HG03159 (cell line): ENCODE measurements around the gene BTBD6.

Experiments used
- ATAC-seq: cut with Tn5 transposase; IDR thresholded peaks from one replicate; pipeline ENCODE4 v1.9.1; 2021; ENCODE audit warnings: mild to moderate bottlenecking, moderate library complexity; ENCODE audit not compliant: unreplicated experiment

The BTBD6 gene

DNA sequence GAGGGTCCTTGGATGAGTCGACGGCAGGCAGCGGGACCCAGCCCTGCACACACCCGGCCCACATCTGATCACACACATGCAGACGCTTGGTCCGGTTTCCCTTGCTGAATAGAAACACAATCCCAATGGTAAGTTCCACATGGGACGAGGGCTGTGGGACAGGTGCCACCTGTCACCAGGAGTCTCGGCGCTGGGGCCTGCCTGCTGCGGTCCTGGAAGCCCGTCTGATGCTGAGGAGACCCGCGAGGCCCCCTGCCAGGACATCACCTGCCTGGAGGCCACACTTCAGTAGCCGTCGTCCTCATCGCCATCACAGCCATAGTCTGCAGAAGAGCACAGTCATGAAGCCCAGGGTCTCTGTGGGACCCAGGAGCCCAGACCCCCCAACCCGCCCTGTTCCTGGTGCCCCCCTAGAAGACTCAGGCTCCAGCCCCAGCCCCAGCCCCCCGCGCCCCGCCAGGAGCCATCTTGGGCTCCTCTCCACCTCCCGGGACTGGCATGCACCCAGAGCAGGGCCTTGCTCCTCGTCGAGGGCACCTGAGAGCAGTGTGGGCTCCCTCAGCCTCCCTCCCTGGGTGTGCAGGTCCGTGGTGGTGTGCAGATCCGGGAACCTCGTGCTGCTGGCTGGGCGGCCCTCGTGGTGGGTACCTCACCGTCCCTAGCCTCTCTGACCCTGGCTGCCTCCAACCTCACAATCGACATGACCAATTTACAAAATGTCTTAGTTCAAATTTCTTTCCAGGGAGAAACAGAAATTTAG lies 37.9 kb upstream of the BTBD6 start:
- no peak for ATAC-seq

GRCh38 chr14:105211086-105211757 lies 37.1 kb upstream of the BTBD6 start:
- no peak for ATAC-seq

- no peak for ATAC-seq
Observed at GRCh38 chr14:105211758-105212089, 36.6 kb upstream of the BTBD6 start.

- no peak for ATAC-seq
Observed at GRCh38 chr14:105212541-105213300, 35.6 kb upstream of the BTBD6 start.

DNA sequence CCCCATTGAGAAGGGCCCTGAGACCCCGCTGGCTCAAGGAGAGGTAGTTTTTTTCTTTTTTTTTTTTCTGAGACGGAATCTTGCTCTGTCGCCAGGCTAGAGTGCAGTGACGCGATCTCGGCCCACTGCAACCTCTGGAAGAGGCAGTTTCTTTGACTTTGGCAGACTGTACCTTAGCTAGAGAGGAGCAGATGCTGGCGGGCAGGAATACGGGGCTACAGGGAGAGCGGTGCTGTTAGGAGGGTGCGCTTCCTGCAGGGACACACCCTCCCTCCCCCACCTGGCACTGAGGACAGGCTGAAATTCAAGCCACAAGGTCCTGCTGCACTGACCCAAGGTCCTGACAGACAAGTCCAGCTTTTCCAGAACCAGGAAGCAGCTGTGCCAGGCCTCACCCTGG lies 35.0 kb upstream of the BTBD6 start:
- ATAC-seq = no peak

DNA sequence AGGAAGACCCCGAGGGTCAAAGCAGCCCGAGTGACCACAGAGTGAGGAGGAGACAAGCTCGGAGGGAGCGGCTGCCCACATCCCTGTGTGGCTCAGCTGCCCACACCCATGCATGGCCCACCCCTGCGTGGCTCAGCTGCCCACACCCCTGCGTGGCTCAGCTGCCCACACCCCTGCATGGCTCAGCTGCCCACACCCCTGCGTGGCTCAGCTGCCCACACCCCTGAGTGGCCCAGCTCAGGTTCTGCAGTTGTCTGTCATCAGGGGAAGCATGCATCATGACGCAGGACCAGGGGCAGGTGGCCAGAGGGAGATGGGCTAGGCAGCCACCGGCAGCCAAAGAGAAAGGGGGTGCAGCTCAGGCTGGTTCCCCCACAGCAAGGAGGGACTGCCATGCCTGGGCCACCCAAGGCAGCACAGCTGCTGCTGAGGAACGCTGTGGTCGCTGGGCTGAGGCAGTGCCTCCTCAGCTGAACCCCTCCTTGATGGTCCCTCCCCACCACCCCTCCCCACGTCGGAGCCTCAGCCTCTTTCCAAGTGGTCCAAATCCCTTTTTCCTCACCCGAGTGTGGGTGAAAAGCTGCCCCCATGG lies 33.9 kb upstream of the BTBD6 start:
- ATAC-seq = no peak

- no peak for ATAC-seq
Observed at GRCh38 chr14:105215602-105216001, 32.7 kb upstream of the BTBD6 start.

DNA sequence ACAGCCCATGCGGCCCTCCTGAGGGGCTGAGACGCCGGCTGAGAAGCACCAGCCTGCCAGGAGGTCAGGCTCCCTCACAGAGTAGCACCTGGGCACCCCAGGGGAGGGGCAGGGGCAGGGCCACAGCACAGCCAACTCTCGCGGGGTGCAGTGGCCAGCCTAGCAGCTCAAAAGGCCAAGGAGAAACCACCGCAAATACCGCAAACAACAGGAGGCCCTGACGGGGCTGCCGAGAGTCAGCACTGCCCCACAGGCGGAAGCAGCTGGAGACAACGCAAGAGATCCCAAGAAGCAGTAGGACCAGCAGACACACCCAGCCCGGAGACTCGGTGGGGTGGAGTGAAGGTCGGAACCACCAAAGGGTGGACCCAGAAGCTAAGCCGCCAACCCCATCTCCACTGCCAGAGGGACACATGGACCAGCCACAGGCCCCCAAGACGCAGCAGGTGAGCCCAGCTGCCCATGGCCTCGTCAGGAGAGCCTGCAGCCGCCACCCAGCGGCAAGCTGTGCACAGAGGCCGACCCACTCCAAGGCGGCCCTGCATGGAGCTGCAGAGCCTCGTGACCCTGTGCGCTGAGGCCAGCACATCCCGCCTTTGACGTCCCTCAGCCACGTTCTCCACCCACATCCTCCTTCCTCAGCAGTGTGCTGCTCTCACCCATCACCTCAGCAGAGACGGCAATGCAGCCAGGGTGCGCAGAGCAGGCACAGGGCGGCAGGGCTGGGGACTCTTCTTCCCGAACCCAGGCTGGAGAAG lies 31.7 kb upstream of the BTBD6 start:
- ATAC-seq = no peak

- no peak for ATAC-seq
Observed at GRCh38 chr14:105217774-105218173, 30.6 kb upstream of the BTBD6 start.

GRCh38 chr14:105218611-105219010 lies 29.7 kb upstream of the BTBD6 start:
- no peak for ATAC-seq

DNA sequence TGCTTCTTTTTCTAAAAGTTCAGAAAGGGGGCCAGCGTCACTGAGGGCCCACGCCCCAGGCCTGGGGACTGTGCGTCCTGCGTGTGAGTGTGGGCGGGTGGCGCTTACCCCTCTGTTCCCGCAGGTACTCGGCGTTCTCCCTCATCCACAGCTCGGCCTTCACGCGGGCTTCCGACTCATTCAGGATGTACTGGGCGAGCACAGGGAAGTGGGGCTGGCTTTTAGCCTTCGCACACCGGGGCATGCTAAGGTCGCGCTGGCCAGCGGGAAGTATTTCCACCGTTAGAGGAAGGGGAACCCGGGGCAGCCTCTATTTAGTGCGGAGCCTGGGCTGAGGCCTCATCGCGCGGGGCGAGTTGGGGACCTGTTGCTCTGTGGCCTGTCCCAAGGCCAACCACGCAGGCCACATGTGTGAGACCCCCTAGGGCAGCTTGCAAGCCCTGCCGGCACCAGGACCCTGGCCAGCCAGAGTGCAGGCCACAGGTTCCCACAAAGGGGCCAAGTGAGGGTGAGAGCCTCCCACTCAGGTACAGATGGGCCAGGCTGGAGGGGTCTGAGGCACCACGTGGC lies 29.2 kb upstream of the BTBD6 start:
- ATAC-seq = no peak

GRCh38 chr14:105219753-105220152 lies 28.6 kb upstream of the BTBD6 start:
- ATAC-seq = no peak

- no peak for ATAC-seq
Observed at GRCh38 chr14:105220699-105221597, 27.4 kb upstream of the BTBD6 start.

- ATAC-seq = no peak
Observed at GRCh38 chr14:105221598-105222178, 26.6 kb upstream of the BTBD6 start.

- ATAC-seq = no peak
Observed at GRCh38 chr14:105223260-105223659, 25.1 kb upstream of the BTBD6 start.

- no peak for ATAC-seq
Observed at GRCh38 chr14:105223770-105224544, 24.4 kb upstream of the BTBD6 start.

DNA sequence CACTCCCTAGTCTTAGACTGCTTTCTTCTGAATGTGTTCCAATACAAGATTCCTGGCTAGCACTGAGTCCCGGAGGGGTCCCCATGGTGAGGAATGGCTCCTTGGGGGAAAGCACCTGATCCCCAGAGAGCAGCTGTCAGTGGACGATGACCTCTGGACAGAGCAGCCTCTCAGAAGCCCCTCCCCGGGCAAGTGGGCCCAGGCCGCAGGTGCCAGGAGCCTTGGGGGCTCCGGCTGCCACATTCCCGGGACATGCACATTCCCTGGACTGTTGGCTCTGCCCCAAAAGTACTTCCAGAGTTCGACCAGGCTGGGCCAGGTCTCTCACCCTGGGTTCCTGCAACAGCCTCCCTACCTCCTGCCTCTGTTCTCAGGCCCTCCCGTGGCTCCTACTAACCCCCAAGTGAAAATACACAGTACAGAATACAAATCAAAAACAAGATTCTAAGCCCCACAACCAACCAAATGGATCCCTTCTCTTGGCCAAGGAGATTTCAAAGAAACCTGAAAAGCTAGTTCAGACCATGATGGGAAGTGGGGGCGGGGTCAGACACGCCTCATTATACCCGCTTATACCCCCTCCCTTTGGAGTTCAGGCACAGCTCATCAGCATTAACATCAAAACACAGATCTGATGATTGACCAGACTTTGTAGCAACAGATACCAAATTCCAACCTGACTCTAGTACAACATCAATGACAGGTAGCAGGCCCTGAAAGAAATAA lies 23.3 kb upstream of the BTBD6 start:
- ATAC-seq = no peak

- ATAC-seq = no peak
Observed at GRCh38 chr14:105226198-105226597, 22.1 kb upstream of the BTBD6 start.
